ENCODE data around the gene GALNT1.

Gene GALNT1

GRCh38 chr18:35582899-35583558 is 1.5 kb downstream of the GALNT1 start:
- DNase-seq = peak; percentile 54

GRCh38 chr18:35584735-35585134 is 3.2 kb downstream of the GALNT1 start:
- DNase-seq = no peak

- no peak for DNase-seq
Measured at GRCh38 chr18:35585608-35586007, 4.1 kb downstream of the GALNT1 start.

- no peak for DNase-seq
Measured at GRCh38 chr18:35588122-35588521, 6.6 kb downstream of the GALNT1 start.

GRCh38 chr18:35588995-35589394 is 7.5 kb downstream of the GALNT1 start:
- no peak for DNase-seq

GRCh38 chr18:35589546-35589945 is 8.0 kb downstream of the GALNT1 start:
- no peak for DNase-seq

GRCh38 chr18:35590935-35591334 is 9.4 kb downstream of the GALNT1 start:
- no peak for DNase-seq

- DNase-seq = no peak
Measured at GRCh38 chr18:35592298-35592697, 10.8 kb downstream of the GALNT1 start.

- DNase-seq = no peak
Measured at GRCh38 chr18:35593859-35594258, 12.3 kb downstream of the GALNT1 start.

- no peak for DNase-seq
Measured at GRCh38 chr18:35597758-35598157, 16.2 kb downstream of the GALNT1 start.

- no peak for DNase-seq
Measured at GRCh38 chr18:35602193-35602820, 20.8 kb downstream of the GALNT1 start.

GRCh38 chr18:35603008-35603407 is 21.5 kb downstream of the GALNT1 start:
- no peak for DNase-seq

- DNase-seq = no peak
Measured at GRCh38 chr18:35603528-35603927, 22.0 kb downstream of the GALNT1 start.

- DNase-seq = no peak
Measured at GRCh38 chr18:35604369-35604768, 22.8 kb downstream of the GALNT1 start.

- no peak for DNase-seq
Measured at GRCh38 chr18:35605686-35606417, 24.3 kb downstream of the GALNT1 start.

GRCh38 chr18:35609236-35609635 is 27.7 kb downstream of the GALNT1 start:
- DNase-seq = no peak

- peak; percentile 46 for DNase-seq
Measured at GRCh38 chr18:35610089-35610488, 28.5 kb downstream of the GALNT1 start.

- no peak for DNase-seq
Measured at GRCh38 chr18:35610724-35611123, 29.2 kb downstream of the GALNT1 start.

GRCh38 chr18:35611518-35611917 is 30.0 kb downstream of the GALNT1 start:
- no peak for DNase-seq

GRCh38 chr18:35616074-35616473 is 34.5 kb downstream of the GALNT1 start:
- DNase-seq = no peak

GRCh38 chr18:35616664-35617423 is 35.3 kb downstream of the GALNT1 start:
- no peak for DNase-seq

- DNase-seq = no peak
Measured at GRCh38 chr18:35617865-35618264, 36.3 kb downstream of the GALNT1 start.

- no peak for DNase-seq
Measured at GRCh38 chr18:35618289-35618688, 36.7 kb downstream of the GALNT1 start.
